SH-SY5Y (cell line): ENCODE measurements around the gene KIAA2012.

Experiments
- GATA2 ChIP-seq: IDR thresholded peaks from 2 replicates; pipeline ENCODE4 v1.6.1; 2011; ENCODE audit warnings: mild to moderate bottlenecking, low read depth, low read length
- GATA3 ChIP-seq: IDR thresholded peaks from 2 replicates; pipeline ENCODE4 v1.6.1; 2011; ENCODE audit warnings: low read depth, mild to moderate bottlenecking, low read length, moderate library complexity

DNA sequence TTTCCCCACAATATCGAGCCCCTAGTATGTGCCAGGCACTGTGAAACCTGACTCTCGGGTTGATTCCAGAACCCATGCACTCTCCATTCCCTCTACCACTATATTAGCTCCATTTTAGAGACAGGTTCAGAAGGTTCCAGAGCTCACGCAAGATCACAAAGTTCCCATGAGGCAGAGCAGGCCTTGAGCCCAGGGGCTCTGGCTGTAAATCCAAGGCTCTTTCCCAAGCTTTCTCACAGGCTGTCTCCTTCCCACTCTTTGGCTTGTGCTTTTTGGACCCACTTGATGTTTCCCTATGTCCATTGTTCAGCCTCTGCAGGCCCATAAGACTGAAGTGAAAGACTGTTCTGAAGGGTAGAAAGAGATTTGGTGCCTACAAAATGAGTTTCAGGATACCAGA, 15.7 kb downstream of the KIAA2012 start:
- no peak for TF ChIP-seq GATA2
- TF ChIP-seq GATA3 = no peak
